ENCODE measurements around the gene EFCAB8.

Gene EFCAB8

DNA sequence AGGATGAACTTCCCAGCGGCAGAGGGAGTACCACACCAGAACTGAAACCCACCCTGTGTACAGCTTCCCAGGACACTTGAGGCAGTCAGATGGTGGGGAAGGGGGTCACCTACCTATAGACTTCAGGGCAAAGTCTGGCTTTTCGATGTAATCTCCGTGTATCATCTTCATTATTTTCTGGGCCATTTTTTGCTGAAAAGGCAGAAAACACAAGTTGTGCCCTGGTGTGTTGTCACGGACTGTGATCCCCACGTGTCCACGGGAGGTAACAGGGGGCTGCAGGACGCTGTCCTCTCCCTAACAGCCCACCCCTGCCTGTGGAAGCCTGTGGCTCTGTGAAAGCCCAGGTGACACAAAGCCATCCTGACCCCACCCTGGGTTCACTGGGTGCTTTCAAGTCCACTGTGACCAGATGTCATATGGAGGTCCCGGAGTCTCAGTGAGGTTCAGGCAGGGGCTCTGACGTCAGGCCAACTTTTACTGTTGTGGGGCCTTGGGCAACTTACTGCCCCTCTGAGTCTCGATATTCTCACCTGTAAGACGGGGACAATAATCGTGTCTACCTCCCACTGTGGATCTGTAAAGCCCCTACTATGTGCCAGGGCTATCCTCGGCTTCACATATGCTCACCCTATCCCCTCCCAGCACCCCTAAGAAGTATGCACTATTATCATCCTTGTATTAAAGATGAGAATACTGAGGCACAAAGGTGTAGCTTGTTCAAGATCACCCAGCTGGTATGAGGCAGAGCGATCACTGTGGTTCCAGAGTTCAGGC lies 131.0 kb downstream of the EFCAB8 start:
- in situ Hi-C loops (cut with HindIII; ENCODE audit: low pct_ligation_motif_present, low sequenced_read_pairs): no loop called here
- TF ChIP-seq, protein P1, sequence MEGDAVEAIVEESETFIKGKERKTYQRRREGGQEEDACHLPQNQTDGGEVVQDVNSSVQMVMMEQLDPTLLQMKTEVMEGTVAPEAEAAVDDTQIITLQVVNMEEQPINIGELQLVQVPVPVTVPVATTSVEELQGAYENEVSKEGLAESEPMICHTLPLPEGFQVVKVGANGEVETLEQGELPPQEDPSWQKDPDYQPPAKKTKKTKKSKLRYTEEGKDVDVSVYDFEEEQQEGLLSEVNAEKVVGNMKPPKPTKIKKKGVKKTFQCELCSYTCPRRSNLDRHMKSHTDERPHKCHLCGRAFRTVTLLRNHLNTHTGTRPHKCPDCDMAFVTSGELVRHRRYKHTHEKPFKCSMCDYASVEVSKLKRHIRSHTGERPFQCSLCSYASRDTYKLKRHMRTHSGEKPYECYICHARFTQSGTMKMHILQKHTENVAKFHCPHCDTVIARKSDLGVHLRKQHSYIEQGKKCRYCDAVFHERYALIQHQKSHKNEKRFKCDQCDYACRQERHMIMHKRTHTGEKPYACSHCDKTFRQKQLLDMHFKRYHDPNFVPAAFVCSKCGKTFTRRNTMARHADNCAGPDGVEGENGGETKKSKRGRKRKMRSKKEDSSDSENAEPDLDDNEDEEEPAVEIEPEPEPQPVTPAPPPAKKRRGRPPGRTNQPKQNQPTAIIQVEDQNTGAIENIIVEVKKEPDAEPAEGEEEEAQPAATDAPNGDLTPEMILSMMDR (IDR thresholded peaks at IDR 0.05; ENCODE audit: low read depth, low read length, missing control alignments): no peak

DNA sequence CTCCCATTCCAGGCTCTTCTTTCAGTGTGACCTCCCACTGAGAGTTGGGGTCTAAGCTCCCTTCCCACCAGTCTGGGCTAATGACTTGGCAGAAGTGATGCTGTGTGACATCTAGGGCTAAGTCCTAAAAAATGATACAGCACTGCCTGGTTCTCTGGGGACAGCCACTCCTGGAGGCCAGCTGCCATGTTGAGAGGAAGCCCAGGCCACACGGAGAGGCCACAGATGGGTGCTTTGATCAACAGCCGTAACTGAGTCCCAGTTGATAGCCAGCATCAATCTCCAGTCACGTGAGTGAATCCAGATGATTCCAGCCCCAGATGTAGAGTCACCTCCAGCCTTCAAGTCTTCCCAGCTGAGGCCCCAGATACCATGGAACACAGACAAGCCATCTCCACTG lies 131.7 kb downstream of the EFCAB8 start:
- no peak for DNase-seq
- H3K27me3 ChIP-seq (replicated peaks): no peaks in the 10 kb centered on the region
- no peaks in the 10 kb centered on the region for H3K36me3 ChIP-seq (replicated peaks)
- TF ChIP-seq, protein P1 (IDR thresholded peaks at IDR 0.05; ENCODE audit: low read depth, low read length, missing control alignments): no peak
- no peak overlapping the region for H3K27ac ChIP-seq
- in situ Hi-C loops (cut with HindIII; ENCODE audit: low pct_ligation_motif_present, low sequenced_read_pairs): no loop called here
- H3K4me3 ChIP-seq (ENCODE audit: low read depth, low read length): no peak overlapping the region

More for the DNA sequence above, 131.0 kb downstream of the EFCAB8 start:
- H3K27me3 ChIP-seq (replicated peaks): no peaks in the 10 kb centered on the region
- no peak for DNase-seq
- H3K4me3 ChIP-seq (ENCODE audit: low read depth, low read length): no peak overlapping the region
- no peak overlapping the region for H3K27ac ChIP-seq
- H3K36me3 ChIP-seq (replicated peaks): no peaks in the 10 kb centered on the region

DNA sequence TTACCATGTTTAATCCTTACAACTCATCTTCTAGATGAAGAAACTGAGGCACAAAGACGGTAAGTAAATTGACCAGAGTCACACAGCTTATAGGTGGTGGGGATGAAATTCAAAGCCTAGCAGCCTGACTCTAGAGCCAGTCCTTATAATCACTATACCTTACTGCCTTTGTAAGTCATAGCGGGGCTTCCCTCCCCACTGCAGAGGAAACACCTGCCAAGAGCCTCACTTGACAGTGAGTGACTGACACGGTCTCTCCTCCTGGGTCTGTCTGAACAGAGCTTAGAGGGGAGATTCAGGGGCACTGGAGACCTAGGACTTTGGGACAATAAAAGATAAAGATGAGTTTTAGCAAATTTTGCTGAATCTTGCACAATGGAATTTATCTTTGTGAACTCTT lies 132.7 kb downstream of the EFCAB8 start:
- no peaks in the 10 kb centered on the region for H3K36me3 ChIP-seq (replicated peaks)
- in situ Hi-C loops (cut with HindIII; ENCODE audit: low pct_ligation_motif_present, low sequenced_read_pairs): no loop called here
- DNase-seq: no peak
- H3K27me3 ChIP-seq (replicated peaks): no peaks in the 10 kb centered on the region
- H3K27ac ChIP-seq: no peak overlapping the region
- no peak overlapping the region for H3K4me3 ChIP-seq (ENCODE audit: low read depth, low read length)
- TF ChIP-seq, protein P1 (IDR thresholded peaks at IDR 0.05; ENCODE audit: low read depth, low read length, missing control alignments): no peak

DNA sequence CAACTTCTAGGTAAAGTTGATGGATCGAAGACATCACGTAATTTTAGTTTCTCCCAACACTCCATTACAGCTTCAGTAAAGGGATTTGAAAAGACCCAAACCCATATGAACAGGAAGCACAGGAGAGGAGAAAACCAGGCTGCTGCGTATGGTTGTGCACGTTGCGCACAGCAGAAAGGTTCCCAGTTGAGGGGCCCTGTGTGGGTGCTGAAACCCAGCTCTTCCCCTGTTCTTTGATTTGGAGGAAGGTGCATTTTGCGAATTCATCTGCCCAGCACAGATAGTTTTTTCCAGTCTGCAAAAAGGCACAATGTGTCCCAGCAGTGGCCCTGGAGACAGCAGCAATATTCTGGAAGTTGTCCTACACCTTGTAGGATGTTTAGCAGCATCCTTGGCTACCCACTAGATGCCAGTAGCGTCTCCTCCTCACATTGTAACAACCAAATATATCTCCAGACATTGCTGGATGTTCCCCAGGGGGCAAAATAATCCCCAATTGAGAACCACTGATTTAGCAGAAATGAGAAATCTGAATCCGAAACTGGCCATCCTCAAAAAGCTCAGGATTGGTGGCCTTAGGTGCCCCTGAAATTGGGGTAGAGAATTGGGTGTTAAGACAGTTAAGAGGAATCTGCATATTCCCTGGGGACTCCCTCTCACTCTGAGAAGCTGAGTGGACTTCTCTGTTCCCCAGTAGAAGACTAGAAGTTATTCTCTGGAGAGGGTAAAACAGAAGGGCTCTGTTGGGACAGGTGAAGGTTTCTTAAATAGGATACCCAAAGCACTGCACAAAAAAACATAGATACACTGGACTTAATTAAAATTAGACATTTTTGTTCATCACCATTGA lies 133.3 kb downstream of the EFCAB8 start:
- TF ChIP-seq, protein P1 (IDR thresholded peaks at IDR 0.05; ENCODE audit: low read depth, low read length, missing control alignments): no peak
- in situ Hi-C loops (cut with HindIII; ENCODE audit: low pct_ligation_motif_present, low sequenced_read_pairs): no loop called here
- DNase-seq: no peak
- no peaks in the 10 kb centered on the region for H3K36me3 ChIP-seq (replicated peaks)
- H3K4me3 ChIP-seq (ENCODE audit: low read depth, low read length): no peak overlapping the region
- no peaks in the 10 kb centered on the region for H3K27me3 ChIP-seq (replicated peaks)
- H3K27ac ChIP-seq: no peak overlapping the region

DNA sequence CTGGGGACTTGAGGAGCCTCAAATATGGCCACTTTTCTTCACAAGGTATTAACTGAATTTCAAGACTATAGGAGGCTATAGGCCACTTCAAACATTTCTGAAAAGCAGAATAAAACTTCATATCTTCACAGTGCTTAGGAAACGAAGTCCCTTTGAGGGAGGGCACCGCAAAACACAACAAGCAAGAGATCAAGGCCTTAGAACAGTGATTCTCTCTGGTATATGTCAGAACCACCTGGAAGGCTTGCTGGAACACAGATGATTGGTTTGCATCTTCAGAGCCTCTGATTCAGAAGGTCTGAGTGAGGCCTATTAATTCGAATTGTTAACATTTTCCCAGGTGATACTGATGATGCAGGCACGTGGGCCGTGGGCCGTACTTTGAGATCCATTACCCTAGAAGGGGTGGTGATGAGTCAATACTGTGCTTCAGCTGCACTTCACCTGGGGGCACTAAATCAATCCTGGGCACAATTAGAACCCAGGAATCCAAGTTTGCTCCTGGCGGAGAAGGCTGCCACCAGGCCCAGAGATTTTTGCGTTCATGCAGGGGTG lies 134.8 kb downstream of the EFCAB8 start:
- in situ Hi-C loops (cut with HindIII; ENCODE audit: low pct_ligation_motif_present, low sequenced_read_pairs): no loop called here
- no peak overlapping the region for H3K4me3 ChIP-seq (ENCODE audit: low read depth, low read length)
- TF ChIP-seq, protein P1 (IDR thresholded peaks at IDR 0.05; ENCODE audit: low read depth, low read length, missing control alignments): no peak
- H3K27me3 ChIP-seq (replicated peaks): no peaks in the 10 kb centered on the region
- H3K36me3 ChIP-seq (replicated peaks): no peaks in the 10 kb centered on the region
- no peak for DNase-seq
- H3K27ac ChIP-seq: no peak overlapping the region
